Stimulated activated CD8-positive, alpha-beta memory T cell treated with anti-CD3 and anti-CD28 coated beads, Interleukin-4, amount 100 ng/mL, for 24 hours (primary cell): ENCODE results near the gene CRYAA.
"Not testable (repeated sequence)": the region's sequence is repeated elsewhere in the genome, so short reads cannot be mapped to it uniquely, and the experiment has no call there.

Experiments used
- DNase-seq: peaks from one replicate; pipeline ENCODE4 v3.0.0-alpha.2; 2020; ENCODE audit warnings: low read depth

Gene CRYAA, protein sequence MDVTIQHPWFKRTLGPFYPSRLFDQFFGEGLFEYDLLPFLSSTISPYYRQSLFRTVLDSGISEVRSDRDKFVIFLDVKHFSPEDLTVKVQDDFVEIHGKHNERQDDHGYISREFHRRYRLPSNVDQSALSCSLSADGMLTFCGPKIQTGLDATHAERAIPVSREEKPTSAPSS

DNA sequence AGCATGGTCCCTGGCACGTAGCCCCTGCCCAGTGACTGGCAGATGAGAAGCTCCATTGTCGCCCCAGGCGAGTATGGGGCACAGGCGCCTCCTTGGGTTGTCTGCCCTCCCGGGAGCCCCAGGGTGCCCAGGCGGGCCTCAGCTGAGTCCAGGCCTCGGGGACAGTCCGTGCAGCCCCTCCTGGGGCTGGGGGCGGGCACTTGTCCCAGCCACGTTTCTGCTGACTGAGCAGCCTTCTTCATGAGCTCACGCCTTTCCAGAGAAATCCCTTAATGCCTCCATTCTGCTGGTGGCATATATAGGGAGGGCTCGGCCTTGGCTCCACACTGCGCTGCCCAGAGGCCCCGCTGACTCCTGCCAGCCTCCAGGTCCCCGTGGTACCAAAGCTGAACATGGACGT lies at the start of gene CRYAA:
Gene CRYAA (plus strand): TSS at position 301 of the 400 bp plus-strand sequence. CDS start 92 bp downstream, at position 393.
- DNase-seq: not testable (repeated sequence)

DNA sequence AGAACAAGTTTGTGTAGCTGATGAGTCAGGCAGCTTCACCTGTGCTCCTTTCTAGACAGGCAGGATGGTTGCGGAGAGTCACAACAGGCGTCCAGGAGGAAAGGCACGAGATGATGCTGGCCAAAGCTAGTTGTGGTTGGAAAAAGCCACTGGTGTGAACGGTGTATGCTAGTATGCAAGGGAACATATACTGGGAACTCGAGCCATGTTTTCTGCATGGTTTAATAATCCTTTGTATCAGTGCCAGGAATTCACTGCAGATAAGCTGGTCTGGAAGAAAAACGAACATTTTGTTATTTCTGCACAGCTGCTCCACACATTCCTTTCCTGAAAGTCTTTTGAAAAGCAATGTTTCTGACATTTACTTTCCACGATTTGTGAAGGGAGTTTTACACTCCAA lies 38.7 kb upstream of the CRYAA start:
- DNase-seq: not testable (repeated sequence)

DNA sequence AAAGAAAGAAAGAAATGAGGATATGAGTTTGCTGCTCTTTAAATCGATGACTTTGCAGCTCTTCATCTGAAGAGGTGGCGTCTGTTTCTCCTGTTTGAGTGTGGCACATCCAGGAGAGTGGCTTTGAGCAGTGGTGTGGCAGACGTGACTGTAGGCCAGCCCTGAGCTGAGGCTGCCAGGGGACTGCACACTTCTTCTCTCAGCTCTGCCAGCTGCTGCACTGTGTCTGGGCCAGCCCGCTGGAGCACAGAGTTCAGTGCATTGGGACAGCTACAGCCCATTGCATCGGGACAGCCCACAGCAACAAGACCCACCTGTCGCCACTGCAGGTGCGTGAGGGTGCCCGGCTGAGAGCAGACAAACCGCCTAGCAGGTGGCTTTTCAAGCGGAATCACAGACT lies 34.3 kb upstream of the CRYAA start:
- not testable (repeated sequence) for DNase-seq

DNA sequence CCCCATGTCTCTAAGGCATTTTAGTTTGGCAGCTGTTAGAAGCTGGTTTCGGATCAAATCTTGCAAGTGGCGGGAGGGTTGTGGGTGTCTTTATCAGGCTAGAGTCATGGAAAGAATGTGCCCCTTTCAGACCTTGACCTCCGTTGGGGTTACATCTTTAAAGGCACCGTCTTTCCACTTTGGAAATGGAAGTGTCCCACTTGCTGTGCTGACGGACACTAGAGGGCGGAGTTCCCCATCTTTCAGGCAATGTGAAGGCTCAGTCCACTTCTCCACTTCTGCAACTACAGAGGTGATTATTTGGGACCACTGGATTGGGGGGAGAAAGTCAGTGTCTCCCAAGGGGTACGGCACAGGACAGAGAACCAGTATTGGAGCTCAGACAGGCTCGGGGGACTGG lies 29.9 kb upstream of the CRYAA start:
- DNase-seq: not testable (repeated sequence)

DNA sequence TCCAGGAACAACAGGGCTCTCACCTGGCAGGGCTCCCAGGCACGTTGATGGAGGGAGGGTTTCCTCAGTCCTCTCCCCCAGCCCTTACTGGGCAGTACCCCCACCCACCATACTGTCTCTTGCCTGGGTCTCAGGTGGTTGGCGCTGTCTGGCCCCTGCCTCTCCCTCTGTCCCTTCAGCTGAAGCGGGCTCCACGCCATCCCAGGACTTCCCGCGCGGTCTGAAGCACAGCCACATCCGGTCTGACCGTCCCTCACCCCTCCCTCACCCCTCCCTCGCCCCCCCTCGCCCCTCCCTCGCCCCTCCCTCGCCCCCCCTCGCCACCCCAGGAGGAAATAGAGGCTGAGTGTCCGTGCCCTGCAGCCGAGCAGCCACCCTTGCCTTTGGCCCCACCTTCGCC lies 27.4 kb upstream of the CRYAA start:
- not testable (repeated sequence) for DNase-seq

DNA sequence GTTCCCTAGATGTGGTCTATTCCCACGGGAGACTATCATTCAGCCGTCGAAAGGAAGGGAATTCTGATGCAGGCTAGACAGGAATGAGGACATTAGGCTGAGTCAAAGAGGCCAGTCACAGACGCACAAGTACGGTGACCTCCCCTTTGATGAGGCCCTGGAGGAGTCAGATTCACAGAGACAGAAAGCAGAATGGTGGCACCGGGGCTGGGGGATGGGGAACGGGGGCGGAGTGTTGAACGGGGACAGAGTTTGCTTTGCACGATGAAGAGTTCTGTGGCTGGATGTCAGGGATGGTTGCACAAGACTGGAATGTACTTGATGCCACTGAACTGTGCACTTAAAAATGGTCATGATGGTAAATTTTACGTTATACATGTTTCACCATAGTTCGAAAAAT lies 22.2 kb upstream of the CRYAA start:
- not testable (repeated sequence) for DNase-seq

DNA sequence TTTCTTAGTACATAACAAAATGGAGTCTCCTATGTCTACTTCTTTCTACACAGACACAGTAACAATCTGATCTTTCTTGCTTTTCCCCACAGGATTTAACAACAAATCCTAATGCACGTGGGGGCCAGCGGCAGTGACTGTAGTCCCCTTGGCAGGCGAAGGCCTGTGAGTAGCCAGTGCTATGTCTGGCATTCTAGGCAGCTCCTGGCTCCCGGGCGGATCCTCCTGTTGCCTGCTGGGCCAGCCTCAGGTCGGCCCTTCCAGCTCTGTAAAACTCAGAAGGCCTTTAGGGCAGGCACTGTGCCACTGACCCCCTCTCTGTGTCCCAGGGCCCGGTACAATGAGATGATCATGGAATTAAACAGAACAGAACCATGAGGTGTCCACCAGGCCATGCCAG lies 20.8 kb upstream of the CRYAA start:
- DNase-seq: not testable (repeated sequence)

DNA sequence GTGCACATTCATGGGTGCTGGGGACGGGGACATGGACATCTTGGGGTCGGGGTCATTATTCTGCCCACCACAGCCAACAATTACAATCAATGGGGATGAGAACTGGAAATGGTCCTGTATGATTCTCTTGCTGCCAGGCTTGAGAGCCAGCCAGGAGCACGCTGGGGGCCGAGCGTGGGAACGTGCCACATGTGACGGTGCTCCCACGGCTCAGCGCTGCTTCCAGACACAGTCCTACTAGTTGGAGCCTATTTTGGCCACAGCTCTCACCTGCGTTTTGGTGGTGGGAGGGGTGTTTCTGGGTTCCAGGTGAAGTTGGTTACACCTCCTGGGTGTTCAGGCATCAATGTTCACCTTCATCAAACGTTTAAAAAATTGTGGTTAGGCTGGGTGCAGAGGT lies 19.5 kb upstream of the CRYAA start:
- DNase-seq: not testable (repeated sequence)

DNA sequence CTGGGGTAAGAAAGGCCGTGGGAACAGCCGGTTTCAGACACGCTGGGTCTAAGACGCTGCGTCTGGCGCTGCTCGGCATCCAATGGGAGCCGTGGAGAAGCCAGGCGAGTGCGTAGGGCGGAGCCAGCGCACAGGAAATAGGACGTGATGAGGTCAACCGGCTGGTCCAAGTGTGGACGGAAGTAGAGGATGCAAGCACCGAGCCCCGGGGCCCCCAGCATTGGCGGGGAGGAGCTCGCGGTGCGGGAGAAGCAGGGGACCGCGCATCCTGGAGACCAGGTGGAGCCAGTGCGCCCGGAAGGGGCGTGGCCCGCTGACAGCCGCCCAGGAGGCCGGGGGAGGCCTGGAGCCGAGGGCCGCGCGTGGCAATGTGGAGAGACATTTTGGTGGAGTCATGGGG lies 15.2 kb upstream of the CRYAA start:
- not testable (repeated sequence) for DNase-seq

DNA sequence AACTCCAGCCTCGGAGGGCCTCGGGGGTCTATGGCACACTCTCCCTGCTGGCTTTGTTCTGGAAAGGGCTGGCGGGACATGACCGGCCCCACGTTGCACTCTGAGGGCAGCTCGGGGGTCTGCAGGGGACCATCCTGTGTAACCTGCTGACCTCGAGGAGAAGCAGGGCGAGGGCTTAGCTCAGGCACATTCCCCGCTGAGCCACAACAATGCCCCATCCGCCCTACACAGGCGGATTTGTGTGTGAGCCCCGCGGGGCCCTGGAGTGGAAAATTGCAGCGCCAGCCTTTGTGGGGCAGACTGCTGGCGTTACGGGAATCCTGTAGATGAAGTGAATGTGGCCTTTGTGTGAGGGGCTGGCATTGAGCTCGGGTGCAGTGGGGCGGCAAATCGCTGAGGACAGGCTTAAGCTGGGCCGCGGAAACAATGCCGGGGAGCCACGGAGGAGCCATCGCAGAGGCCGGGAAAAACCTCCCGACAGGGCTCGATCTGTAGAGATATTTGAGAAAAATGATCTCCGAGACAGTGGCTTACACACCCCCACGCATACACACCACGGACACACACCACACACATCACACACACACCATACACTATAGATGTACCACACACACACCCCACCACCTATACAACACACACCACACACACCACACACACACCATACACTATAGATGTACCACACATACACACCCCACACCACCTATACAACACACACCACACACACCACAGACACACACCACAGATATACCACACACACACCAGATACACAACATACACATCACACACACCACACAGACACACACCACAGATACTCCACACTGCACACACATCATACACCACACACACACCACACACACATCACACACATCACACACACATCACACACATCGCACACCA lies 9.3 kb upstream of the CRYAA start:
- not testable (repeated sequence) for DNase-seq

DNA sequence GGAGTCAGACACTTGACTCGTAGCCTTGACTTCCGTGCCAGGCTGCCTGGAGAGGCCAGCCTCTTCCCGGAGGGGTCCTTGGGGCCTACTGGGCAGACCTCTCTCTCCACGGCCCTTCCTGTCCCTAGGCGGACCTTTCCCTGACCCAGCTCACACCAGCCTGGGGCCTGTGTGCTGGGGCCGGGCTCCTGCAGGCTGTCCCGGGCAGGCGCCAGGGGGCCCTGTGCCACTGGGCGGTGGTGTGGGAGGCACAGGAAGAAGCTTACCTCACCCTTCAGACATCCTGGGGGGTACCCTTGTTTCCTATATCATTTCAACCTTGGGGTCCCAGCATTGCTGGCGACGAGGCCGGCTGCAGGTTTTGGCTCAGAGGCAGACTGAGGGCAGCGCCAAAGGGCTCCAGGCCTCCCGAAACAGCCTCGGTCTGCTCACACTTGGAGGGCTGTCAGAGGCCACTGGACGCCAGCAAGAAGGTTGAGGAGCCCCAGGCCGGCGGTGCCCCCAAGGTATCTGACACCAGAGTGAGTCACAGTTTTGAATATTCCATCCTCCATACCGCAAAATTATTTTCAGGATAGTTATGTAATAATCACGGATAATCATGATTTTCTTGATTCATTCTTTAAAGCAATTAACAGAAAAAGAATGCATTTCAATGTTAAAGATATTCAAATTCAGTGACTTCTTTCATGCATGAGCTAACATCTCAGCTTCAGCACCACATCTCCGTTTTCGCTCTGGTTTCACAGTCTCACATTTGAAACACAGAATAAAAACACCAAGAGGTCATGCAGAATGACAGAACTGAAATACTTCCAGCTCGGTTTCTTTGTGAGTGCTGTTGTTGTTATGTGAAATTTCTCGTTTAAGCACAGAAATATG lies 6.7 kb upstream of the CRYAA start:
- DNase-seq: not testable (repeated sequence)

DNA sequence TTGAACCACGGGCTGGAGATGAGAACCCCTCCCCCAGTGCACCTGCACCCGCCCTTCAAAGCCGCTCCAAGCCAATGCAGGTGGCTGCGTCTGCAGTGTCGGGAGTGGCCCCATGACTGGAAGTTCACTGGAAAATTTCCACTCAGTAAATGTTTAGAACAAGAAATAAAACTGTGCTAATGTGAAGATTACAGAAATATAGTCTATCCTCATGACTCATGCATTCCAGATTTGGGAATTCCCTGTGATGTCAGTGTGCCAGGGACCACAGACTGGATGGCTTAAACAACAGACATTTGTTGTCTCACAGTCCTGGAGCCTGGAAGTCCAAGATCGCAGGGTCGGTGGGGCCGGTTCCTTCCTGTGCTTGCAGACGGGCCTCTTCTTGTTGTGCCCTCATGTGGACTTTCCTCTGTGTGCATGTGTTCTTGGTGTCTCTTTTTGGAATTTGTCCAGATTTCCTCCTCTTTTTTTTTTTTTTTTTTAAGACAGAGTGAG lies 6.1 kb upstream of the CRYAA start:
- not testable (repeated sequence) for DNase-seq

DNA sequence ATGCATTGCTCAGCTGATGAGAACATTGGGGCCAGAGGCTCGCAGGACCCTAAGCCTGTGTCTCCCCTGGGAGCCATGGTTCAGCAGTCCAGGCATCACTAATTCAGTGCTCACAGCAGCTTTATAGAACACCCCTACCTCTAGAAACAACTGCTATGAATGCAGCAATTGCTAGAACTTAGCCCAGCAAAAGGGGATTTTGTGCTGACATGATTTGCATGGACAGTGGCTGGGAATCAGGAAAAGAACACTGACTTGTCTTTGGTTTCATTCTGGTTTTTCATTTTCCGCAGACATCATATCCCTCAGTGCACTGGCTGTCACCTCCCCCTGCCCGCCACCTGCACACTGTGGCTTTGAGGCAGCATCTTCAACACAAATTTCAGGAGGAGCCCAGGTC lies 4.0 kb upstream of the CRYAA start:
- DNase-seq: not testable (repeated sequence)

DNA sequence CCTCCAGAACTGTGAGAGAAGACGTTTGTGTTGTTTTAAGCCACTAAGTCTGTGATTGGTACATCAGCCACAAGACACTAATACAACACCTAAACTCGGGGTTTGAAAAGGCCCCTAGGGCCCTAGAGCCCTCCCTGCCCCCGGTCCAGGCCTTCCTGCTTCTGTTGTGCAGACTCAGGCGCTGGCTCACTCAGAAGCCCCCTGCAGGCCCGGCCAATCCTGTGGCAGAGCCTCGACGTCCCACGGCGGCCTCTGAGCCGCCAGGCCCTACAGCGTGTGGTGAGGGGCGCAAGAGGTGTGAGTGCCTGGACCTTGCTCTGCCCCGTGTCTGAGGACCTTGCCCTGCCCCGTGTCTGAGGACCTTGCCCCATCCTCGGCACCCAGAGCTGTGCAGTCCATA lies 3.1 kb upstream of the CRYAA start:
- DNase-seq: not testable (repeated sequence)

DNA sequence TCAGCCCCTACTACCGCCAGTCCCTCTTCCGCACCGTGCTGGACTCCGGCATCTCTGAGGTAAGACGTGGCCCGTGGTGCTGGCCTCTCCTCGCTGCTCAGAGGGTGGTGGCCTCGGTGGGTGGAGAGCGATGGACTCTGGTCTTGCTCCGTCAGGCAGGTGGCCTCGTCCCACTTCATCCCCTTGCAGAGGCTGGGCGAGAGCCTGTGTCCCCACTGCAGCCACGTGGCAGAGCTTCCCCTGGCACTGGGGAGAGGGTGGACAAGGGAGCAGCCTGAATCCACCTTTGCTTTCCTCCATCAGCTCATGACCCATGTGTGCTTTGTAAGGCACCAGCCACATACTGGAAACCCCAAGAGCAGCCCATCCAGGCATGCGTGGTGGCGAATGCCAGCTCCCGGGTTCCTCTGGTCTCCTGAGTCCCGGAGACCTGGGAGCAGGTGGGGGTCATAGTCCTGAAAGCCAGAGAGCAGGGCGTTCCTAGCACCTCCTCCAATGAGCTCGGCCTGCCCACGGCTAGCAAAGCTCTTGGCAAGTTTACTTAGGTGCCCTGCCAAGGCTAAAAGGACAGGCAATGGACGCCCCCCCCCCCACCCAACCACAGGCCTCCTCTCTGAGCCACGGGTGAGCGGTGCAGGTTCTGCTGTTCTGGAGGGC lies 550 bp downstream of the CRYAA start:
- DNase-seq: not testable (repeated sequence)

DNA sequence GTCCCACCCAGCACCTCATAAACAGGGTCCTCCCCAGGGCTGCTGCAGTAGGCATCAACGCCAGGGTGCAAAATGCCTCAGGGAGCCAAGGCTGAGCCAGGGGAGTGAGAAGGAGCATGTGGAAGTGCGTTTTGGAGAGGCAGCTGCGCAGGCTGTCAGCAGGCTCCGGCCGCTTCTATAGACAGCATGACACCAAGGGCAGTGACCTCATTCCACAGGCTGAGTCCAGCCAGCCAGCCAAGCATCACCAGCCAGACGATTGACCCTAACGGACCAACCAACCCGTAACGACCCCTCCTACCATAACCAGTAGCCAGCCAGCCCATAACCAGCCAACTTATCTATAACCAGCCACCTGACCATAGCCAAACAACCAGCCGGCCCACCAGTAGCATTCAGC lies 1.1 kb downstream of the CRYAA start:
- DNase-seq: not testable (repeated sequence)

DNA sequence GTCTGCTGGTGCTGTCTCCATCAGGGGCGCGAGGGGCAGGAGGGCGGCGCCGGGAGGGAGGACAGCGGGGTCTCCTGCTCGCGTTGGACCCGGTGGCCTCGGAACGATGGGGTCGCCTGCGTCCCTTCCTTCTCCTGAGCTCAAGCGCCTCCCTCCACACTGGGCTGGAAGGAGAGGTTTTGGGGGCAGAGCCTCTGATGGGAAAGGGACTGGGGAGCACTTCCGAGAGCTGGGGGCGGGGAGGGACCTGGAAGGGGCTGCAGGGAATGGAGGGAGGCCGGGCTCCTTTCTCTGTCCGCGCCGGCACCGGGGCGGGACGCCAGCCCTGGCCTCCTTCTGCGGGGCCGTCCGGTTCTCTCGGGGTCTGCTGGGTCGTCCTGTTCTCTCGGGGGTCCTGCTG lies 4.0 kb downstream of the CRYAA start:
- not testable (repeated sequence) for DNase-seq

DNA sequence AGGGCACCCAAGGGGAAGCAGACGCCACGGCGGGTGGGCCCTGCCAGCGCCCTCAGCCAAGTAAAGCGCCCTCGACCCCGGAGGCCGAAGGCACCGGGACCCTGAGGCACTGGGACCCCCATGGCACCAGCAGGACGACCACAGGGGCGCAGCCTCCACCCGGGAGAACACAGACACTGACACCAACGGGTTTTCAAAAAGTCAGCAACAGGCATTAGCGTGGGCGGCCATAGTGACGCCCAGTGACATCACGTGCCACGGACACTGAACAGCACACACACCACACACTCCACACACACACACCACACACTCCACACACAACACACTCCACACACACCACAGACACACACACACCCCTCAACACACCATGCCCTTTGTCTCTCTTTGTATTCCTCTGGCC lies 4.6 kb downstream of the CRYAA start:
- DNase-seq: not testable (repeated sequence)

DNA sequence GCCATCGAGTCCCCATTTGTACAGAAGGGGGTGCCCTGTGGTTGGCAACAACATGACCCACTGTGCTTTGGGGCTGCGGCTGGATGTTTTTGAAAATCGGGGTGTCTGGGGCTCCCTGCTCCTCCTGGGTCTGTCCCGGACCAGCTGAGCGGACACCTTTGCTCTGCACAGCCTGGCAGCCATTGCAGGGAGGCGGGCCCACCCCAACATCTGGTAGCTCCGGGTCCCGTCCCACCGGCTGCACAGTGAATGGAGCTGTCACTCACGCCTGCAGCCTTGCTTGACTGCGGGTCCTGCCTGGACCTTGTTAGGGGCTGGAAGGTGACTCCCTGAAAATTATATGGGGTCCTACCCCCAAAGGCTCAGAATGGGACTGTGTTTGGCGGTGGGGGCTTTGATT lies 5.1 kb downstream of the CRYAA start:
- not testable (repeated sequence) for DNase-seq

DNA sequence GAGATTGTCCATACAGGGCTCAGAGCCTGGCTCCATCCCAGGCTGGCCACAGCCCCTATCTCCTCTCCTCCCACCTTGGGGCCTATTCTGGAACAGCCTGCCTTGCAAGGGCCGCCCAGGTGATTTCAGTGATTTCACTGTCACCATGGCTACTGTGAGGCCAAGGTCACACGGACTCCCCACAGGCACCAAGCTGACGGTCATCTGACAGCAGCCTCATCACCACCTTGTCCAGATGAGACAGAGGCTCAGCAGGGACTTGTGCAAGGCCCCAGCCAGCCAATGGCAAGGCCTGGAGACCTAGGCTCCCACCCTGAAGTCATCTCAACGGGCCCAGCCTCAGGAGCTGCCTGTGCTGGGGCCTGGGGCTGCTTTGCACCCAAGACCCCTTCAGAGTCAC lies 6.2 kb downstream of the CRYAA start:
- not testable (repeated sequence) for DNase-seq

DNA sequence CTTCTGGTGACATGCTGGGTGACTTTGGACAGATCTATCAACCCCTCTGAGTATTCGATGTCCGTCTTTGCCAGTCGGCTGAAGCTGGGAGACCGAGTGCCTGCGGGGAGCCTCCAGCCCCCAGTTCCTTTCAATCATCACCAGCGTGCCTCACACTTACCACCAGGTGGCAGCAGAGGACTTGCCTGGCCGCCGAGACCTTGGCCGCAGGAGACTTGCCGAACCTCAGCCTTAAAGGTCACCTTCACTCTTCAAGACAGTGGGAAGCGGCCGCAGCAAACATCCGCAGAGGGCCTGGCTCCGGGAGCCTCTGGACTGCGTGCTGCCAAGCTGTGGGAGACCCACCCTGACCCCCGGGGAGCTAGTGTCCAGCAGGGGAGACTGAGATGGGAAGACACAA lies 7.8 kb downstream of the CRYAA start:
- DNase-seq: not testable (repeated sequence)
